MG63 (cell line): ENCODE measurements around the gene CDH12. TPM values are rescaled to one million over a fixed set of nuclear protein-coding genes. Genes with fewer than 3 reads are reported as not detected.
"Not testable (repeated sequence)": the region's sequence is repeated elsewhere in the genome, so short reads cannot be mapped to it uniquely, and the experiment has no call there.

Source experiments
- DNase-seq: peaks from one replicate; pipeline ENCODE4 v3.0.0-alpha.2; 2020
- H3K27me3 ChIP-seq: fragments of 250-450 bp; sonication (Bioruptor Pico); 2 replicates; pipeline ENCODE4 v1.5.1; 2020; ENCODE audit warnings: mild to moderate bottlenecking, moderate library complexity
- H3K36me3 ChIP-seq: fragments of 250-450 bp; sonication (Bioruptor Pico); 2 replicates; pipeline ENCODE4 v1.5.1; 2020; ENCODE audit warnings: mild to moderate bottlenecking, moderate library complexity
- H3K4me3 ChIP-seq: fragments of 250-450 bp; sonication (Bioruptor Pico); 2 replicates; pipeline ENCODE4 v1.5.1; 2020; ENCODE audit warnings: mild to moderate bottlenecking, moderate library complexity
- H3K9me3 ChIP-seq: fragments of 250-450 bp; sonication (Bioruptor Pico); 2 replicates; pipeline ENCODE4 v1.5.1; 2020; ENCODE audit warnings: mild to moderate bottlenecking, moderate library complexity
- total RNA-seq: library from RNA; depleted of rRNA; stranded (reverse); fragments of >200 nt; shearing (Covaris generic); gene quantifications from 2 replicates; pipeline ENCODE4 v1.2.3, GENCODE V29; 2014; ENCODE audit warnings: low replicate concordance

The CDH12 gene
- total RNA-seq, 1 experiment from 2014 or later: not detected

- no peak for DNase-seq
- no peak overlapping the region for H3K4me3 ChIP-seq
- H3K27me3 ChIP-seq: no peaks in the 10 kb centered on the region
- no peaks in the 10 kb centered on the region for H3K9me3 ChIP-seq
- H3K36me3 ChIP-seq: no peaks in the 10 kb centered on the region
These were observed 802.2 kb downstream of the CDH12 start for GRCh38 chr5:22050931-22051330.

DNA sequence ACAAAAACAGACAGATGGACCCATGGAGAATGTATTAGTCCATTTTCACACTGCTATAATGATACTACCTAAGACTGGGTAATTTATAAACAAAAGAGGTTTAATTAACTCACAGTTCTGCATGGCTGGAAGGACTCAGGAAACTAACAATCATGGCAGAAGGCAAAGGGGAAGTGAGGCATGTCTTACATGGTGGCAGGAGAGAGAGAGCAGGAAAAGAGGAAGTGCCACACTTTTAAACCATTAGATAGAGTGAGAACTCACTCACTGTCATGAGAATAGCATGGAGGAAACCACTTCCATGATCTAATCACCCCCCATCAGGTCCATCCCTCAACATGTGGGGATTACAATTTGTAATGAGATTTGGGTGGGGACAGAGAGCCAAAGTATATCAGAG lies 808.9 kb downstream of the CDH12 start:
- Histone ChIP-seq H3K9me3 (no peaks in the 10 kb centered on the region), H3K27me3 (no peaks in the 10 kb centered on the region), H3K36me3 (no peaks in the 10 kb centered on the region), H3K4me3 (no peak overlapping the region)
- DNase-seq: no peak

DNA sequence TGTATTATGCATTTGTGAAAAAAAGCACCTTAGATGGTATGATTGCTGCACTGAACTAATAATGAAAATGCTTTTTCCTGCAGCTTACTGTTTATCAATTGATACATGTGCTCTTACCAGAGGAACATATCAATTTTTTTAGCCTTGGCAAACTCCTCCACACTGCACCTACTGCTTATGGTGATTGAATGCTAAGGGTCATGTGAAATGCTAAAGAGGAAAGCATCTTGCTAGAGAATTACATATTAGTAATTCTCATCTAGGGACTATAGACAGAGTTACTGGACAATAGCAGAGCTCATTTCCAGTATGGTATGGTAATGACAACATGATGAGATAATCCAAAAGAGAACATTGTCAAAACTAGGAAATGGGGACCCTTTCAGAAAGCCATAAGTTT lies 817.1 kb downstream of the CDH12 start:
- no peaks in the 10 kb centered on the region for H3K27me3 ChIP-seq
- H3K9me3 ChIP-seq: no peaks in the 10 kb centered on the region
- no peak for DNase-seq
- no peak overlapping the region for H3K4me3 ChIP-seq
- no peaks in the 10 kb centered on the region for H3K36me3 ChIP-seq

GRCh38 chr5:22033066-22033465 lies 820.1 kb downstream of the CDH12 start:
- Histone ChIP-seq H3K27me3 (no peaks in the 10 kb centered on the region), H3K36me3 (no peaks in the 10 kb centered on the region), H3K9me3 (no peaks in the 10 kb centered on the region), H3K4me3 (no peak overlapping the region)
- no peak for DNase-seq

- no peaks in the 10 kb centered on the region for H3K36me3 ChIP-seq
- H3K27me3 ChIP-seq: no peaks in the 10 kb centered on the region
- H3K9me3 ChIP-seq: no peaks in the 10 kb centered on the region
- no peak for DNase-seq
- no peak overlapping the region for H3K4me3 ChIP-seq
These were observed 829.4 kb downstream of the CDH12 start for GRCh38 chr5:22023784-22024183.

- not testable (repeated sequence) for H3K27me3 ChIP-seq, H3K9me3 ChIP-seq, H3K36me3 ChIP-seq, DNase-seq, H3K4me3 ChIP-seq
These were observed 840.3 kb downstream of the CDH12 start for GRCh38 chr5:22012893-22013292.

- H3K36me3 ChIP-seq, H3K27me3 ChIP-seq, DNase-seq, H3K4me3 ChIP-seq, H3K9me3 ChIP-seq: not testable (repeated sequence)
These were observed 842.3 kb downstream of the CDH12 start for GRCh38 chr5:22010808-22011207.

- H3K36me3 ChIP-seq, DNase-seq, H3K27me3 ChIP-seq, H3K4me3 ChIP-seq, H3K9me3 ChIP-seq: not testable (repeated sequence)
These were observed 852.0 kb downstream of the CDH12 start for GRCh38 chr5:22001097-22001496.

DNA sequence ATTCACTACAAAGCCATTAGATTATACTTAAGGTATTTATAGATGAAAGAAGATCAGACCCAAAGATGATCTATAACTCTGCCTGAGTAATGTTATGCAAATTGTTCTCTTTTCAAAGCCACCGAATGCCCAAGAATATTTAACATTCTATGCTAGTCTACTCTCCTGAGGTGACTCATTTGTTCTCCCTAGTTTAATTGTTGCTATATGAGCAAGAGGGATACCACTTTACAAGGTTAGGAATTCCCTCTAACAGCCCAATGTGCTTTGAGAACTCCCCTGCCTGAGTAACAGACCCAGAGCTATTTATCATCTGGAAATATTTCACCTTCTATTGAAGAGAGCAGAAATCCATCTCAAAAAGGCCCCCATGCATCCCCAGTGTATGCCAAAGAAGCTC lies 867.3 kb downstream of the CDH12 start:
- H3K36me3 ChIP-seq, H3K9me3 ChIP-seq, H3K4me3 ChIP-seq, DNase-seq, H3K27me3 ChIP-seq: not testable (repeated sequence)

DNA sequence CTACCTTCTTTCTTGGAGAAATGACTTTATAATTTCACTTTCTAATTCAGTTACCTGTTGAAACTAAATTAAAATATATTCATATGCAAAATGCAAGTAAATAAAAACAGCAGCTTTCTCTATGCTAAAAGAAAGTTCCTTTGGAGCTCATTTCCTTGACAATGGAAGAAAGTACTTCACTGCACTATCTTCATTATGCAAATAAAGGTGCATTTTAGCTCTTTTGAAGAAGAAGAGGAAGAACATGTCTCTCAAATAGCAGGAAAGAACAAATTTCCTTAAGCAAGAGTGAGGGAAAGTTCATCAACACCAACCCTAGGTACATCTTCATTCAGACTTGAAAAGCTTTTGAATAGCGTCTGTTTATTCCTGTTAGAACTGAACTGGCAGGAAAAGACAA lies 901.6 kb downstream of the CDH12 start:
- not testable (repeated sequence) for H3K4me3 ChIP-seq, H3K27me3 ChIP-seq, DNase-seq, H3K36me3 ChIP-seq, H3K9me3 ChIP-seq

- Histone ChIP-seq H3K27me3 (no peaks in the 10 kb centered on the region), H3K36me3 (no peaks in the 10 kb centered on the region), H3K4me3 (no peak overlapping the region), H3K9me3 (no peaks in the 10 kb centered on the region)
- no peak for DNase-seq
These were observed 922.0 kb downstream of the CDH12 start for GRCh38 chr5:21931116-21931515.

- no peaks in the 10 kb centered on the region for H3K36me3 ChIP-seq
- no peaks in the 10 kb centered on the region for H3K27me3 ChIP-seq
- H3K4me3 ChIP-seq: no peak overlapping the region
- DNase-seq: peak; percentile 8
- H3K9me3 ChIP-seq: no peaks in the 10 kb centered on the region
These were observed 933.6 kb downstream of the CDH12 start for GRCh38 chr5:21919414-21920022.

- H3K4me3 ChIP-seq: no peak overlapping the region
- DNase-seq: no peak
- no peaks in the 10 kb centered on the region for H3K9me3 ChIP-seq
- H3K27me3 ChIP-seq: no peaks in the 10 kb centered on the region
- no peaks in the 10 kb centered on the region for H3K36me3 ChIP-seq
These were observed 934.7 kb downstream of the CDH12 start for GRCh38 chr5:21918451-21918850.

DNA sequence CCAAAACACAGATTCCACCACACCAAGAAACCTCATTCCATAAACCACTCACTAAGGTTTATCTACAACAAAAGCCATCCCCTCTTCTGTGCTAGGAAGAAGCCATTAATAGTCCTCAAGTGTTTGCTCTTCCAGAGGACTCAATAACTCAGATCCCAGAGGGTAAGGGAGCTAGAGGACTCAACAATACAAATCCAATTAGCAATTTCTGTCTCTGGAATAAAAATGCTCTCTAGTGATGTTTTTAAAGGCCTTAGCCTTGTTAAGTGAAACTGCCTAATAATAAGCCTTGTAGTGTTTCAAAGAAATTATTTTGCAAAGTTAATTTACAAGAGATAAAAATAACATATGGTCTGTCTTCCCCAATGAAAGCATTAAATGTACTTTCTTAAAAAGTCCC lies 942.4 kb downstream of the CDH12 start:
- no peaks in the 10 kb centered on the region for H3K27me3 ChIP-seq
- no peak overlapping the region for H3K4me3 ChIP-seq
- DNase-seq: no peak
- no peaks in the 10 kb centered on the region for H3K9me3 ChIP-seq
- no peaks in the 10 kb centered on the region for H3K36me3 ChIP-seq

DNA sequence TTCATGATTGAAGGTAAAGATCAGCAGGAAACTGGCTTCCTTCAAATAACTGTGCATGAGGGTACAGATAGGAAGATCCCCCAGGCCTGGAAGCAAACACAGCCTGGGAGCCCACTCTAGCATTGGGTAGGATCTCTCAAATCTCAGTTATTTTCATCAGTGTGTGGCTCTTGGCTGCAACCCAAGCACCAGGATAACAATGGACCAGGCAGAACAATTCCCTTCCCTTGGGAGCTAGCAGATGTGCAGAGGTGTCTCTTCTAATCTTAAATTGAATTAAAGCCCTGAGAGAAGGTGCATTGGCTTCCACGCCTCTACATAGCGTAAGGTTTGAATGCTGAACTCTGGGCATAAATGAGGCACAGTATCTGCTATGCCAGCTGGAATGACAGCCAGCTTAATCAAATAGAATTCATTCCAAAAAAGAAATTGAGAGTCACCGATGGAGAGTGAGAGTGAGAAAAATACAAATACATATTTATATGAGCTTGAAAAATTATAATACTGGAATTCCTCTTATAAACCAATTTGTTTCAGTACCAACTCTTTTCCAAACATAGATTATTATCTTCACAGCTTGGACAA lies 957.3 kb downstream of the CDH12 start:
- no peaks in the 10 kb centered on the region for H3K27me3 ChIP-seq
- no peaks in the 10 kb centered on the region for H3K9me3 ChIP-seq
- no peak for DNase-seq
- H3K36me3 ChIP-seq: no peaks in the 10 kb centered on the region
- H3K4me3 ChIP-seq: no peak overlapping the region

DNA sequence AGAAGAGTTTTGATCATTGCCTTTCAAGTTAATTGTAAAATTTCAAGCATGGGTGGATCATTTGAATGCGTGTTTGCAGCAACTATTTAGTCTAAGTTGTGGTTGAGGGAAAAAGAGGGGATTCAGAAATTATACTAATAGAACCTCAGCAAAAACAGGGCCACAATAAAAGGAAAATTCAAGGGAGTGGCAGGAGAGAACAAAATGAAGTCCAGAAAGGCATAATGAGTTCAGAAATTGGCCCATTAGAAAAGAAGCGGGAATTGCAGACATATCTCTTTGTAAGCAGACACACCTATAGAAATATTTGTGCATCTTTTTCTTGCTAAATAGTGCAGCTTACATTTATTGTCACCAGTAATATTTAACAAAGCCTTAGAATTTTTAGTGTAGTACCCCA lies 960.0 kb downstream of the CDH12 start:
- Histone ChIP-seq H3K4me3 (no peak overlapping the region), H3K9me3 (no peaks in the 10 kb centered on the region), H3K27me3 (no peaks in the 10 kb centered on the region), H3K36me3 (no peaks in the 10 kb centered on the region)
- DNase-seq: no peak

DNA sequence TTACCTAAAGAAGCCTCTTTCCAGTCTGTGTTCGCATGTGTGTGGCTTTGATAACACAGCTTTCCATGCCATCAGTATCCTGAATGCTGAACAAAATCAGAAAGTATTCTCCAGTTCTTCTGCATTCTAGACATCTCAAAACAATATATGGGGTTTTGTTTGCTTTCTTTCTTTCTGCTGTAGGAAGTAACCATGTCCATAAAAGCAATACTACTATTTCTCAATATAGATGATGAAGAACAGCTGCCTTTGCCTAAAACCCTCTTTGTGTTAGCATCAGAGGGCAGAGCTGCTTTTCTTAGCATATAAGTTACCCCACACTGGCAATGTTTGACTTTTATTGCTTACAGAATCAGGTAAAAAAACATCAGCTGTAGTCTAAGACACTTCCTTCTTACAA lies 963.6 kb downstream of the CDH12 start:
- Histone ChIP-seq H3K36me3 (no peaks in the 10 kb centered on the region), H3K4me3 (no peak overlapping the region), H3K27me3 (no peaks in the 10 kb centered on the region), H3K9me3 (no peaks in the 10 kb centered on the region)
- DNase-seq: no peak

DNA sequence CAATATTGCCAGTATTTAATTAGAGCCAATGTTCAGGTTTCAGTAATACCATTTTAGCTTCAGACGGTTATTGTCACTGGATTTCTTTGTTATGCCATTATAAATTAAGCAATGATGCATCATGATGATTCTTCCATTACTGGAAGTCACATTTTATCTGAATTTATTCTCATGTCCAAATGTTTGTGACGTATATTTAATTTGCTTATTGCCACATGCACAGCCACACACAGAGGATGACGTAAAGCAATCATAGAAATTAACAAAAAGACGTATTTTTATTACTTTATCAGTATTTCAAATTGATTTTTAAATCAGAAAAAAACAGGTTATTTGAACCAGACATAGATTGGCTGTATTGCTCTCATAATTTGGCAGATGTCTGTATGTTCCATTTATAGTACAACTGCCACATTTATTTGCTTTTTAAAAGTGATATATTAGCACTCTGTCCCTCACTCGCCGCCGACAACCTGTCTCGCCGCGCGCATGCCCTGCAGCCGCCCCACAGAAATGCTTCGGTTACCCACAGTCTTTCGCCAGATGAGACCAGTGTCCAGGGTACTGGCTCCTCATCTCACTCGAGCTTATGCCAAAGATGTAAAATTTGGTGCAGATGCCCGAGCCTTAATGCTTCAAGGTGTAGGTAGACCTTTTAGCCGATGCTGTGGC lies 970.9 kb downstream of the CDH12 start:
- Histone ChIP-seq H3K4me3 (no peak overlapping the region), H3K27me3 (0 out of 2 replicates have a peak, but pooled peaks cover 2% of the 10 kb centered on the region), H3K9me3 (no peaks in the 10 kb centered on the region), H3K36me3 (no peaks in the 10 kb centered on the region)
- DNase-seq: no peak
